ENCODE data around the gene KRTAP2-3. TPM values are rescaled to one million over a fixed set of nuclear protein-coding genes. Genes with fewer than 3 reads are reported as not detected.

The KRTAP2-3 gene
- total and polyA plus RNA-seq, 2 experiments from 2014 or later: not detected

DNA sequence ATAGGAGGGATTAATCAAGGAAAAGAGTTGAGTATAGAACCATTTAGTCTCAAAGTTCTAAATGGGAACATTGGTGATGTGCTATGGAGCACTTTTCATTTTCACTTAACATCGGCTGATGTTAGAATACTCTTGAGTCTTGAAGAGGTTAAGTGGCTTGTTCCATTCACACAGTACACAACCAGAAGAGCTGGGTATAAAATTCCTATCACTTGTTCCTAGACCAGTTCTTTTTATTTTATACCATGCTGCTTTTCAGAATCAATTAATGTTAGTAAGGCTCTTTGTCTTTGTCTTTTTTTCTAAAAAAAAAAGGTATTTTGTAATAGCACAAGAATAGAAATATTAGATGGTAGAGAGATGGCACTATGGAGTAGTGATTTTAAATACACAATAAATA, 17.0 kb downstream of the KRTAP2-3 start:
- no peak for TF ChIP-seq ZNF462 (CRISPR knock-in tag; IDR thresholded peaks at IDR 0.05)
- no peak for TF ChIP-seq POLR2AphosphoS5 (IDR thresholded peaks at IDR 0.05; ENCODE audit: low read depth)
- no peak for TF ChIP-seq NANOG (IDR thresholded peaks at IDR 0.05; ENCODE audit: borderline replicate concordance)
- TF ChIP-seq, protein P1, sequence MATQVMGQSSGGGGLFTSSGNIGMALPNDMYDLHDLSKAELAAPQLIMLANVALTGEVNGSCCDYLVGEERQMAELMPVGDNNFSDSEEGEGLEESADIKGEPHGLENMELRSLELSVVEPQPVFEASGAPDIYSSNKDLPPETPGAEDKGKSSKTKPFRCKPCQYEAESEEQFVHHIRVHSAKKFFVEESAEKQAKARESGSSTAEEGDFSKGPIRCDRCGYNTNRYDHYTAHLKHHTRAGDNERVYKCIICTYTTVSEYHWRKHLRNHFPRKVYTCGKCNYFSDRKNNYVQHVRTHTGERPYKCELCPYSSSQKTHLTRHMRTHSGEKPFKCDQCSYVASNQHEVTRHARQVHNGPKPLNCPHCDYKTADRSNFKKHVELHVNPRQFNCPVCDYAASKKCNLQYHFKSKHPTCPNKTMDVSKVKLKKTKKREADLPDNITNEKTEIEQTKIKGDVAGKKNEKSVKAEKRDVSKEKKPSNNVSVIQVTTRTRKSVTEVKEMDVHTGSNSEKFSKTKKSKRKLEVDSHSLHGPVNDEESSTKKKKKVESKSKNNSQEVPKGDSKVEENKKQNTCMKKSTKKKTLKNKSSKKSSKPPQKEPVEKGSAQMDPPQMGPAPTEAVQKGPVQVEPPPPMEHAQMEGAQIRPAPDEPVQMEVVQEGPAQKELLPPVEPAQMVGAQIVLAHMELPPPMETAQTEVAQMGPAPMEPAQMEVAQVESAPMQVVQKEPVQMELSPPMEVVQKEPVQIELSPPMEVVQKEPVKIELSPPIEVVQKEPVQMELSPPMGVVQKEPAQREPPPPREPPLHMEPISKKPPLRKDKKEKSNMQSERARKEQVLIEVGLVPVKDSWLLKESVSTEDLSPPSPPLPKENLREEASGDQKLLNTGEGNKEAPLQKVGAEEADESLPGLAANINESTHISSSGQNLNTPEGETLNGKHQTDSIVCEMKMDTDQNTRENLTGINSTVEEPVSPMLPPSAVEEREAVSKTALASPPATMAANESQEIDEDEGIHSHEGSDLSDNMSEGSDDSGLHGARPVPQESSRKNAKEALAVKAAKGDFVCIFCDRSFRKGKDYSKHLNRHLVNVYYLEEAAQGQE (IDR thresholded peaks at IDR 0.05; ENCODE audit: unreplicated experiment): no peak
- TF ChIP-seq CTCF (conservative IDR thresholded peaks at IDR 0.05; ENCODE audit: low read depth in 2 of 2): no peak
- no peak for TF ChIP-seq JUNB (IDR thresholded peaks at IDR 0.05; ENCODE audit: unreplicated experiment)
- no peak for TF ChIP-seq CREB1 (CRISPR knock-in tag; IDR thresholded peaks at IDR 0.05; ENCODE audit: low read depth)
- TF ChIP-seq, protein P2, sequence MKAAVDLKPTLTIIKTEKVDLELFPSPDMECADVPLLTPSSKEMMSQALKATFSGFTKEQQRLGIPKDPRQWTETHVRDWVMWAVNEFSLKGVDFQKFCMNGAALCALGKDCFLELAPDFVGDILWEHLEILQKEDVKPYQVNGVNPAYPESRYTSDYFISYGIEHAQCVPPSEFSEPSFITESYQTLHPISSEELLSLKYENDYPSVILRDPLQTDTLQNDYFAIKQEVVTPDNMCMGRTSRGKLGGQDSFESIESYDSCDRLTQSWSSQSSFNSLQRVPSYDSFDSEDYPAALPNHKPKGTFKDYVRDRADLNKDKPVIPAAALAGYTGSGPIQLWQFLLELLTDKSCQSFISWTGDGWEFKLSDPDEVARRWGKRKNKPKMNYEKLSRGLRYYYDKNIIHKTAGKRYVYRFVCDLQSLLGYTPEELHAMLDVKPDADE (IDR thresholded peaks at IDR 0.05): no peak
- TF ChIP-seq EZH2phosphoT487 (IDR thresholded peaks at IDR 0.05; ENCODE audit: unreplicated experiment): no peak
- H3F3A ChIP-seq (replicated peaks; ENCODE audit: low read depth): no peaks in the 10 kb centered on the region

More for the DNA sequence above, 17.0 kb downstream of the KRTAP2-3 start:
- DNase-seq (ENCODE audit: low spot score) (no peak), ATAC-seq (no peak)
- H3K9me3 Mint-ChIP-seq: 0 out of 3 replicates have a peak, but pooled peaks cover 2% of the 10 kb centered on the region
- Histone ChIP-seq H3K27me3 (ENCODE audit: insufficient read depth) (no peaks in the 10 kb centered on the region), H3K4me2 (no peak overlapping the region), H4K20me1 (replicated peaks; ENCODE audit: insufficient read depth) (no peaks in the 10 kb centered on the region), H3K79me2 (replicated peaks; ENCODE audit: insufficient read depth) (no peaks in the 10 kb centered on the region), H2AFZ (no peak overlapping the region), H3K27ac (ENCODE audit: low read depth) (no peak overlapping the region), H3K36me3 (ENCODE audit: insufficient read depth) (no peaks in the 10 kb centered on the region), H3K4me3 (no peak overlapping the region), H3K9me2 (ENCODE audit: insufficient read depth) (no peaks in the 10 kb centered on the region), H3K4me1 (ENCODE audit: insufficient read depth) (peaks cover 14% of the 10 kb centered on the region)
- no peak overlapping the region for H3K27ac Mint-ChIP-seq
- H3K4me1 Mint-ChIP-seq: peaks cover 19% of the 10 kb centered on the region
- no peak overlapping the region for H3K4me3 Mint-ChIP-seq
- no peaks in the 10 kb centered on the region for H3K36me3 Mint-ChIP-seq (ENCODE audit: low read depth)
- H3K27me3 Mint-ChIP-seq (ENCODE audit: insufficient read depth, low read depth, poor library complexity): peaks cover 4% of the 10 kb centered on the region

Data from GM23338 (cell line).